NCI-H1048 (cell line): Measurements from ENCODE around the gene IL1RL2.

Experiments used
- DNase-seq: peaks from one replicate; lab custom pipeline; 2025; lab: John Stamatoyannopoulos, UW

IL1RL2 gene

GRCh38 chr2:102267774-102268173 lies 81.0 kb downstream of the IL1RL2 start:
- no peak for DNase-seq

- no peak for DNase-seq
Measured at GRCh38 chr2:102268510-102269199, 81.8 kb downstream of the IL1RL2 start.

- no peak for DNase-seq
Measured at GRCh38 chr2:102269200-102269524, 82.3 kb downstream of the IL1RL2 start.

- no peak for DNase-seq
Measured at GRCh38 chr2:102271844-102272243, 85.0 kb downstream of the IL1RL2 start.

- DNase-seq = no peak
Measured at GRCh38 chr2:102273619-102274211, 86.9 kb downstream of the IL1RL2 start.

GRCh38 chr2:102276549-102277201 lies 89.9 kb downstream of the IL1RL2 start:
- no peak for DNase-seq

- peak; percentile 53 for DNase-seq
Measured at GRCh38 chr2:102277202-102277700, 90.4 kb downstream of the IL1RL2 start.

GRCh38 chr2:102278720-102279390 lies 92.0 kb downstream of the IL1RL2 start:
- DNase-seq = no peak

GRCh38 chr2:102279391-102279735 lies 92.5 kb downstream of the IL1RL2 start:
- no peak for DNase-seq

- no peak for DNase-seq
Measured at GRCh38 chr2:102282678-102283091, 95.9 kb downstream of the IL1RL2 start.

GRCh38 chr2:102283996-102284395 lies 97.2 kb downstream of the IL1RL2 start:
- DNase-seq = no peak

- DNase-seq = no peak
Measured at GRCh38 chr2:102284611-102285010, 97.8 kb downstream of the IL1RL2 start.

- no peak for DNase-seq
Measured at GRCh38 chr2:102285368-102285767, 98.5 kb downstream of the IL1RL2 start.

- no peak for DNase-seq
Measured at GRCh38 chr2:102286041-102286440, 99.2 kb downstream of the IL1RL2 start.

- no peak for DNase-seq
Measured at GRCh38 chr2:102289129-102289528, 102.3 kb downstream of the IL1RL2 start.
